ENCODE data around the gene PAFAH1B2.
"Not testable (repeated sequence)": the region's sequence is repeated elsewhere in the genome, so short reads cannot be mapped to it uniquely, and the experiment has no call there.

Gene PAFAH1B2

GRCh38 chr11:117201658-117202305 lies 57.7 kb downstream of the PAFAH1B2 start:
- no peak for TF ChIP-seq CTCF (IDR thresholded peaks at IDR 0.05; ENCODE audit: low read depth, low read length)
- peak overlapping the region; percentile 92 for H3K4me3 ChIP-seq (ENCODE audit: low read depth, low read length)

GRCh38 chr11:117202386-117203068 lies 58.4 kb downstream of the PAFAH1B2 start:
- no peak for TF ChIP-seq CTCF (IDR thresholded peaks at IDR 0.05; ENCODE audit: low read depth, low read length)

GRCh38 chr11:117203069-117203407 lies 59.0 kb downstream of the PAFAH1B2 start:
- H3K4me3 ChIP-seq (ENCODE audit: low read depth, low read length): peak overlapping the region; percentile 92; the same call in 1 of the 2 replicates
- no peak for TF ChIP-seq CTCF (IDR thresholded peaks at IDR 0.05; ENCODE audit: low read depth, low read length)

More at GRCh38 chr11:117202386-117203068, 58.4 kb downstream of the PAFAH1B2 start:
- H3K4me3 ChIP-seq (ENCODE audit: low read depth, low read length): peak overlapping the region; percentile 92

GRCh38 chr11:117204283-117205080 lies 60.4 kb downstream of the PAFAH1B2 start:
- no peak for TF ChIP-seq CTCF (IDR thresholded peaks at IDR 0.05; ENCODE audit: low read depth, low read length)
- H3K4me3 ChIP-seq (ENCODE audit: low read depth, low read length): no peak overlapping the region

- H3K4me3 ChIP-seq (ENCODE audit: low read depth, low read length): no peak overlapping the region
These were observed 61.2 kb downstream of the PAFAH1B2 start for GRCh38 chr11:117205211-117205818.

GRCh38 chr11:117206111-117206510 lies 62.0 kb downstream of the PAFAH1B2 start:
- H3K4me3 ChIP-seq (ENCODE audit: low read depth, low read length): not testable (repeated sequence)

More at GRCh38 chr11:117205211-117205818, 61.2 kb downstream of the PAFAH1B2 start:
- no peak for TF ChIP-seq CTCF (IDR thresholded peaks at IDR 0.05; ENCODE audit: low read depth, low read length)

- not testable (repeated sequence) for H3K4me3 ChIP-seq (ENCODE audit: low read depth, low read length)
These were observed 62.8 kb downstream of the PAFAH1B2 start for GRCh38 chr11:117206859-117207258.

- H3K4me3 ChIP-seq (ENCODE audit: low read depth, low read length): not testable (repeated sequence)
These were observed 63.4 kb downstream of the PAFAH1B2 start for GRCh38 chr11:117207481-117207880.

GRCh38 chr11:117208710-117209109 lies 64.6 kb downstream of the PAFAH1B2 start:
- not testable (repeated sequence) for H3K4me3 ChIP-seq (ENCODE audit: low read depth, low read length)

- not testable (repeated sequence) for H3K4me3 ChIP-seq (ENCODE audit: low read depth, low read length)
These were observed 65.5 kb downstream of the PAFAH1B2 start for GRCh38 chr11:117209351-117210125.

Data from WI38 (cell line).